ENCODE data around the gene CACNA2D1. TPM values are rescaled to one million over a fixed set of nuclear protein-coding genes. Genes with fewer than 3 reads are reported as not detected.

The CACNA2D1 gene
- total RNA-seq = 20.6 and 35.7 TPM in 2 replicates

DNA sequence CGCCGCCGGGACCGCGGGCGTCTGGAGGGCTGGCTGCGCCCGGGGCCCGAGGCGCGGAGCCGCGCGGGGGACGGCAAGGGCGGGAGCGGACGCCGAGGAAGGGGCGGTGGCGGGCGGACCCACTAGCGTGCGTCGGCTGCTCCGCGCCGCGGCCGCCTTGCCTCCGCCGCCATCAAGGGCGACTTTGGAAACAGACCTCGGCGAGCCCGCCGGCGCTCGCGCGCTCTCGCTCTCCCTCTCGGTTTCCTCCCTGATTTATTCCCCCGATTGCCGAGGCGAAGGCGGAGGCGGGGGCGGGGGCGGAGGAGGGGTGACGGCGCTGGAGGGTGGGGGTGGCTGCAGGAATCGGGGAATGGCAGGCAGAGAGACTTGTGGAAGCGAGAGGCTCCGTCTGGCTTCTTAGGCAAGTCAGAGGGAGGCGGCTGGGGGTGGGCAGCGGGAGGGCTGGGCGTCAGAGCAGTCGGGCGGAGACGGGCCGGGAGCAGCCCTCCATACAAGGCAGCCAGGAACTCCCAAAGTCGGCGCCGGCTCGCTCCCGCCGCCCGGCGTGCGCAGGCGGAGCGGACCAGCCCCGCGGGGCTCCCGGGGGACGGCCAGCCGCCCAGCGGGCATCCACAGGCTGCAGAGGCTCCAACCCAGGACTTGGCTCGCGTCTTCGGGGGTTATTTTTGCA lies at the start of gene CACNA2D1:
TSS of gene CACNA2D1 (minus strand) at position 231 of the 673 bp plus-strand sequence.
- peak; percentile 92 for DNase-seq

DNA sequence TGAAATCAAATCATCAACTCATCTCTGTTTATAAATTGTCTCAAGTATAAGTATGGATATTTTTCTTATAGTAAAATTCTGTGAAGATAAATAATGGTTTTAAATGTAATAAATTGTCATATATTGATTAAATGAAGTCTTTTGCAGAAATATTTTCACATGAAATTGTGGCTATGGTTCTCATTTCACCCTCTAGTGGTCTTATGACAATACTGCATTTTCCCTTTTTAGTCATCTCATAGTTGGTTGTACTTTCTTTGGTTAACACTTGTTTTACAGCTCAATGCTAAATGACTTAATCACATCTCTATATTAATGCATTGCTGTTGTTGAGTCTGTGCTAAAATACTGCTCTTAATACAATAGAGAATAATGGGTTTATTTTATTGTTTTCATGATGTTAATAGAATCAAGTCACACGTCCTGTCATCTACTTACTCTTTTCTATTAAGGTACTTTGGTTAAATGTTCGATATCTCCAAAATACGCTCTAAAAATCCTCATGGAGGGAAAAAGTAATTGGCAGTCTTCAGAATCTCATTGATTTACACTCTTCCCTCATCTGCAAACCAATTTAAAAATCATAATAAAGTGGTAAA lies 38.0 kb upstream of the CACNA2D1 start:
- DNase-seq = peak; percentile 61

DNA sequence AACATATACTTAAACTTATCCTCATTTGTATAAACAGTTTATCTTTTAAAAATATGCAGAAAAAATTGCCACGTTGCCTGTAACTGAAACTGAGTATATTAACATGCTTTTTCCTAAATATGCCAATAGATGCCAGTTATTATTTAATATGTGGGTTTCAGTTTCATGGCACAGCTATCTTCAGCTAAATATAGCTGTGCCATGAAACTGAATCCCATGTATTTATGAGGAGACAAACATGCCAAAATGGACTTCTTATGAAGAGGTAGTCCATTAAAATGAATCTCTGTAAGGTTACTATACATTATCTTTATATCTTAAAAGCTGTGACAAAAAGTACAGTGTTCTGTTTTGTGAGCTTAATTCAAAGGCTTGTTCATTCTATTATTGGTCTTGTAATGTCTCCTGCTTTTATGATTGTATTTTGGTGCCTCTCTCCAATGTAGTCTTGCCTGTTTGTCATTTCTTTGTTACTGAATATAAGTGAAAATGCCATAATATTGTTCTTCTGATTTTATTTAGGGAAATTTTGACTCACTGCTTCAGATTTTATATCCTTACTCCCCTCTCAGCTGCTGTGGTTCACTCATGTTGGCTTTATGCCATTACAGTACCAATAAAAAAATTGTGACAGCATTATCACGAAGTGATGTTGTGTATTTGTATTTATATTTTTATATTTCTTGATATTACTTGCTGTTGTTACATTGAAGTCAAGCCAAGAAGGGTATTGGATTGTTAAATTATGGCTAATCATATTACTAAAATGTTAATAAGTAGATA lies 34.3 kb upstream of the CACNA2D1 start:
- no peak for DNase-seq

DNA sequence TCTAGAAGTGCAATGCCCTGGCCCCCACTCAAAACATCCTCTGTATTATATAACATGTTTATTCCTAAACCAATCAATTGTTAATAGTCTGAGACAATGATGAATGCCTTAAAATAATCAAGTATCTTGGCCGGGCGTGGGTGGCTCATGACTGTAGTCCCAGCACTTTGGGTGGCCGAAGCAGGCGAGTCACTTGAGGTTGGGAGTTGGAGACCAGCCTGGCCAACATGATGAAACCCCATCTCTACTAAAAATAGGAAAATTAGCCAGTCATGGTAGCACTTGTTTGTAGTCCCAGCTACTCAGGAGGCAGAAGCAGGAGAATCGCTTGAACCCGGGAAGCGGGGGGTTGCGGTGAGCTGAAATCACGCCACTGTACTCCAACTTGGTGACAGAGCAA lies 29.4 kb upstream of the CACNA2D1 start:
- no peak for DNase-seq

DNA sequence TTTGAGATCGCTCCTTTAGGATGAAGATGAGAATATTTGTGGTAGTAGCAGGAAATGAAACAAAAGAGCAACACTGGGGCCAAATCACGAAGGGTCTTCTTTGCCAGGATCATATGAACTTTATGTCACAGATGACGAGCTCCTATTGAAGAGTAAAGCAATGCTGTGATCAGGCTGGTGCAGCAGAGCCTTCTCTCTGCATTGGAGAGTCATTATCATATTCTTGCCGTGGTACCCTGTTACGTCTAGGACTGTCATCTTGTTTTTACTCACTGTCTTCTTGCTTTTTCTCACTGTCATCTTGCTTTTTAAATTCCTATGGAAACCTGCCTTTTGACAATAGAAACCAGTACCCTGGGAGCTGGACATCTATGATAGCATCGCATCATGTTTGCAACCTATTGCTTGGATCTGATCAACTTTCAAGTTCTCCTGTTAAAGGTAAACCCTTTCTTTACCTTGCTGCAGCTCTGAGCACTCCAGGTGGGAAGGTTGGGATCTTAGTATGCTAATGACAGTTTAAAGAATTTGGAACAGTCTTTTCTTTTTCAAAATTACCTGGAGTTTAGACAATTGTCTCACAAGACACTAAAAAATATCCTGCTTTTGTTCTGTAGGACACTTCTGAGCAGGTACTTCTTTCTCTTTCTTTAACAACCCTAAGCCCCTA lies 27.9 kb upstream of the CACNA2D1 start:
- DNase-seq = no peak

DNA sequence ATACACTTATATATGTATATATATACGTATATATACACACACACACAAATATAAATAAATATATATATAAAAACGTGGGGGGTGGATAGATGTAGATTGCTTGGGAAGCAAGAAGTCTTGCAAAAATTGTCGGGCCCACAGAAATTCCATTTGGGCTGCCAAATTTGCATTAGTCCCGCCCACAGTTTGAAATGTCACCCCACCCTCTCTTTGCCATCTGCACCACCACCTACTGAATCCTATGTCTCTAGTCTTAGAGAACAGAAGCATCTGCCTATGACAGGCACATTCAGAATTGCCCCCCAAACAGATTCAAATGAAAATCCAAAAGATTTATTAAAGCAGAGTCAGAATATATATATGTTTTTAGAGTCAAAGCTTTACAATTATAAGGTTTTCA lies 25.6 kb upstream of the CACNA2D1 start:
- DNase-seq = no peak

DNA sequence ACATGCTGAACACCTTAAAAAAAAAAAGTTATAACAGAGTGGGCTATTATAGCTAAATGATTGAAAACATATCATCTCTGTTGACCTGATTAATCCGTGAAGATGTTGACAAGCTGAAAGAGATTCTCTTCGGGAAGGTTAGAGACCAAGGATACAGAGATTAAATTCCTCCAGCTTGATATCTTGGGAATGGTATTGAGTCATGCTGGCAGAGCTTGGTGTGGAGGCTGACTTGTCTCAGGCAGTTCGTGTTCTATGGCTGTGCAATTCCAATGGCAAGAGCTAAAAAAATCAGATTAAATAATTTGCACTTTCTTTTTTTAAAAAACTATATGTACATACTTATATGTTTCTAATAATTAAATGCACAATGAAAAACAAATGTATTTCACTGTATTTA lies 24.9 kb upstream of the CACNA2D1 start:
- no peak for DNase-seq

DNA sequence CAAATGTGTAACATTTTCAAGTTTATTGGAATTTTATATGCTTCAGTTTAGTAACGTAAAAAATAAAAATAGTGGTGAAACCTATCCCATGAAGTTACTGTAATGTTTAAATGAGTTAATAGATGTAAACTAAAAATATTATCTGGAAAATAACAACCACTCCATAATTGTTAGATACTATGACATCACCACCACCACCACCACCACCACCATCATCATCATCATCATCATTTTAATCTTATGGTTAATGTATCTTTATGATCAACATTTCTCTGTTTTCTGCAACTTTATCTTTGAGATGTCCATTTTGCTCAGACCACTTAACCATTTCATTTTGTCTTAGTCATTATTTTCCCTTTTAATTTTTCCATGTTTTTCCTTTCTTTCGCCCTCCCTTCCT lies 23.4 kb upstream of the CACNA2D1 start:
- DNase-seq = no peak

DNA sequence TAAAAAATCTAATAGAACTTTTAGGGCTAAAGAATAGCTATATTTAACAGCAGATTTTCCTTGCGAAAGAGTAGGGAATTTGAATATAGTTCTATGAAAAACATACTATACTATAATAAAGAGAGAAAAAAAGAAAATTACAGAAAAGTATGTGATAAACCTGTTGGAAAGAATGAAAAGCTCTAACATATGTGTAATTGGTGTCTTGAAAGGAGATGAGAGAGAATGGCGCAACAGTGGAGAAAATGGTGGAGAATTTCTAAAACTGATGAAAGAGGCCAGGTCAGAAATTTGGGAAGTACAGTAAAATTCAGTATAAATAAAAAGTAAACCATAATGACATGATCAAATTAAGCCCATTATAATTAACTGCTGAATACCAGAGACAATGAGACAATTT lies 20.8 kb upstream of the CACNA2D1 start:
- DNase-seq = no peak

DNA sequence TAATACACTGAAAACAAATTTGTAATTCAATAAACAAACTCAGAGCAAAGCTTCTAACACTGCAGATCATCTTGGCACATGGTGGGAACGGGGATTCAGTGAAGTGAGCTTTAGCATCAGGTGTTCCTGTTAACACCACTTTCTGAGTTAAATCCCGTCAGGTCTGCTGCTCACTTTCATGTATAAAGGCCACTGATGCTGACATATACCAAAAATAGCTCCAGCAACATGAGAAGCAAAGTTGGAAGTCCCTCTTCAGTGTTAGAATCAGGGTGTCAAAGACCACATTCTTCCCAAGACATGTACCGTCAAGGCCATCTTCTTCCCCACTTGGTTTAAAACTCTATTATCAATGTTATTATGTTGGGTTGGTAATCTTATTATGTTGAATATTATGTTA lies 11.7 kb upstream of the CACNA2D1 start:
- no peak for DNase-seq

DNA sequence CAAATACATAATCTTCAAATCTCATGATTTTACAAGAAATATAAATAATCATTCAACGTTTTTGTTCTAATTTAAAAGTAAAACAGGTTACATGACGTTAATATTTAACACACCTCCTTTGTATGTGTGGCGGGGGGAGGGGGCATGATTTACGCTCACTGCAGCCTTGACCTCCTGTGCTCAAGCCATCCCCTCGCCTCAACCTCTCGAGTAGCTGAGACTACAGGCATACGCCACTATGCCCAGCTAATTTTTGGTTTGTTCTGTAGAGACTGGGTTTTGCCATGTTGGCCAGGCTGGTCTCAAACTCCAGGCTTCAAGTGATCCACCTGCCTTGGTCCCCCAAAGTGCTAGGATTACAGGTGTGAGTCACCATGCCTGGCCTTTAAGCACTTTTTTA lies 7.2 kb upstream of the CACNA2D1 start:
- no peak for DNase-seq

DNA sequence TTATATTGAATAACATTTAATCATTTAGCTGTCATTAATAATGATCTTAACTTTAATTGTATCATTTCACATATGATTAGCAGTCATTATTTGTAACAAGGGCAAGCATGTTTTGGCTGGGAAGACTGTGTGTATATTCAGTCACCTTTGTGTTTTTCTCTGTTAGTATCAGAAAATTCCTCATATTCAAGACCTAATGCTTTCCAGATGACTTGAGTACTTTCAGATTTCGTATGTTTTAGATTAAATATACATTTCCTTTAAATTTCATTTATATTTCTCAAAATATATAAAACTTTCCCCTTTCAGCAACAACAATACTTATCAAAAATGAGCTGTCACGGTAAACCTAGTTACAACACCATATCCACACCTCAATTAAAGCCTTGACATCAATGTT lies 6.3 kb upstream of the CACNA2D1 start:
- DNase-seq = no peak

DNA sequence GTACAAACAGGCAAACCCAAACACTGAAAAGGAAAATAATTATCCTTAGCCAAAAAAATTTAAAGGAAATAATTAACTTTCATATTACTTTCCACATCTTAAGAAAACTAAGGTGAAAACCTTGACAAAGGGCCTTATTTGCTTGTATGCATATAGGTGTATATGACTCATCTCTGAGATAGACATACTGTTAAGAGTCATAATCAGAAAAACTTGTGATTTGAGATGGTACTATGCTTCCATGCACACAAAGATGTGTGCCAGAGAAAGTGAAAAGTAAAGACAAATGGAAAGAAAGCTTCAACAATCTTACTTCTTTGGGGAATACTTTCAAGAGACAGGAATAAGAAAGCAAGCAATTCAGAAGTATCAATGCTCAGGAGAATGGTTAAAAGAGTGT lies 3.3 kb upstream of the CACNA2D1 start:
- DNase-seq = no peak

DNA sequence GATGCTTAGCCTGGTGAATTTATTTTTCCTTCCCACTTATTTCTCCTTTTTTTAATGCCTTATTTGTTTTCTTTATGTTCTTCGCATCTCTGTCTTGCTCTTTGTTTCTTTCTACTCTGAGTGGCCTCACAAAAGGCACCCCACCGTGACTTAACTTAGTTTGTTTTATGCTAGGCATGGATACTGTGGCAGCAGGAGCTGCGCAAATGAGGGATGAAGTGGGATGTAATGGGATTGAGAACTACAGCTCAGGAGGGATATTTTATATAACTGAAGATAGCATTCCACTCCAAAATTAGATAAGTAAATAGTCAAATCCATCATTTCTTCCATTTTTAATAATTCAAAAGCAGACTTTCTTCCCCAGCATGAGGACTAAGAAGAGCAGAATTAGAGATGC lies 1.7 kb upstream of the CACNA2D1 start:
- DNase-seq = no peak

DNA sequence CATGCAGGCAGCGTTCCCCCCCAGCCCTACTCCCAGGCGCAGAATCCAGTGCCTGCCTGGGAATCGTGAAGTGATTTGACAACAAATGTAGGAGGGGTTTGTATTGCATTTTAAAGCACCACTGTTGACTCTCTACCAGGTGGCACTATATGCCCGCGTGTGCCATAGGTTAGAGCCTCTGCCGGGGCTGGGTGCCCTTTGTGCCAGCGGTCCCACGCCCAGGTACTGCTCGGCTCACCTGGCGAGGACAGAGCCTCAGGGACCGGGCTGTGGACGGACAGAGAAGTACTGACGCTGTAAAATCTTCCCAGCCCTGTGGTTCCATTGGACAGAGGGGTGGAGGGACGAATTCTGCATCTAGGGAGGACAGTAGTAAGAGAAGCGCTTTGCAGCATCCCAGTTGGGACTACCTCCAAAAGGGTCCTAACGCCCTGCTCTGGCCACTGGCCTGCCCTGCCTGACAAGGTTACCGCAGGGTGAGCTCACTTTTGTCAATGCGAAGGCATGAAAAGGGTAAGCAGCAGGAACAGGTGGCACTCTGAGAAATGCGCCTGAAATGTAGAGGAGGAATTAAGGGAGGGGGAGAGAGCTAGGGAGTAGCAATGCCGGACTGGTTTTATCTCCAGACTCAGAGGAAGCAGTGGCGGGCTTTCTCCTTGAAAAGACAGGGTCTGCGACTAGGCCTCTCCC lies 788 bp upstream of the CACNA2D1 start:
- no peak for DNase-seq

DNA sequence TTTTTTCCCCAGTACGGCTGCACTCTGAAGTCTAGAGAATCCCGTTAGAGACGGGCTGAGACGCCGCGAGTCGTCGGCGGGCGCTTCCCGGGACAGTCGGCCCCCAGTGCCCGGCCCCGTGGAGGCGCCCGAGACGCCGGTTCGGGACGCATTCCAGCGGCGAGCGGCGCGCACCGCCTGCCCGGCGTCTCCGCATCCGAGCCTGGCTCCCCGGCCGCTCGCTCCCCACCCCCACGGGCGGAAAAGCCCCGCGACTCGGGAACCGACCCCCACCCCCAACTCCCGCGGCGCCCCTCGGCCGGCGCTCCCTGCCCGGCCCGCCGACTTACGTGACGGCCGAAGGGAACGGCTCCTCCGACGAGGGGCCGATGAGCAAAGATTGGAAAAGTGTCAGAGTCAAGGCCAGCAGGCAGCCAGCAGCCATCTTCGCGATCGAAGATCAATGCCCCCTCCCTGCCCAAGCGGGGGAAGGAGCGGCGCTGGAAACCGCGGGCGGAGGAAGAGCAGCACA lies 486 bp downstream of the CACNA2D1 start:
- peak; percentile 53 for DNase-seq

DNA sequence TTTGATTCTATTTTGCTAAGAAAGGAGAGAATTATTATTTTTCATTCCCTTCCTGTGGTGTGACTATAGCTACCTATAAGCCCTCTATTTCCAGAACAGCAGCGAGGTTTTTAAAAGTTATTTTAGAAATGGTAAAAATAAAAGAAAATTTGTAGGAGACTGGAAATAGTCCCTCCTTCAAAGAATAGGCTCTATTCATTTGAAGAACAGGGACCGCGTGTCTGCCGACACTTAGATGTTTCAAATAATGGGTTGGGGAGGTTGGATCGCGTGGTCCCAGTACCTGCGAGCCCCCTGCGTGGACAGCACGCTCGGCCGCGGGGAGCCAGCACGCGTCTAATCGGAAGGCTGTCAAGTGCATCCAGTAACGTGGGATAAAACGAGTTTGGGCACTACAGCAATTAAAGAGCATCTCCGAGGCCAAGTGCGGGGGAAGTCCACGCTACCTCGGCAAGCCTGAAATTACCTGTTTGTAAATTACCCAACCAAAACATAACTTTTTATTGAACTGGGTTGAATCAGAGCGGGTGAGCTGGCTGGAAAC lies 1.0 kb downstream of the CACNA2D1 start:
- DNase-seq = no peak

DNA sequence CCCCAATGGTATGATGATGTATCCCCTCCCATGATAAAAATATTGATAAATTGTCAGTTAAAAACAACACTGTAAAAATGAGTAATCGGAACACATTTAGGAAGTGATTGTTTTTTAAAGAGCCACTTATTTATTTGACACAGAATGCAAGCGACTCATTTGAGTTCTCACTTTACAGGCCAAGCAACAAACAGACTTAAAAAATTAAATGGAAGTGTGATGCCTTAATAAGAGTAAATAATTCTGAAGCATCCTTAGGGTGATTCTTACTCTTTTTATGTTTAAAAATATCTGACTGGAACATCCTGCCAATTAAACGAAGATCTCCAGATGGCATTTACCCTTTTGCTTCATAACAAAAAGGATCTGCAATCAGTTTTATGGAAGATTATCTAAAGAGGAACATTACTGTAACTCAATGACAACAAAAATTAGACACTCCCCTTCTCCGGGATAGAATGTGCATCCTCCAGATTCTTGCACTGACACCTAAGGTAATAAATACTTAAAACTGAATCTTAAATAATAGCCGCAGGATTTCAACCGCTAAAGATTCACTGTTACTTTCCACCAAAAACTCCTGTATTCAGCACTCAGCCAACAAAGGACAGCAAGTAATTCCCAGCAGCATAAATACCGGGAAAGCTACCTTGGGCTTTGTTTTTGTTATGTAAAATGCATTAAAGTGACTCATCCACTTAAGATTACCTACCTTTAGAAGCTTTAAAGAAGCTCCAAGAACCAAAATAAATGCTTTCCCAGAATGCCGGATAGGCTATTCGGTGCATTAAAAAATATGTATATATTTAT lies 1.7 kb downstream of the CACNA2D1 start:
- DNase-seq = peak; percentile 45

DNA sequence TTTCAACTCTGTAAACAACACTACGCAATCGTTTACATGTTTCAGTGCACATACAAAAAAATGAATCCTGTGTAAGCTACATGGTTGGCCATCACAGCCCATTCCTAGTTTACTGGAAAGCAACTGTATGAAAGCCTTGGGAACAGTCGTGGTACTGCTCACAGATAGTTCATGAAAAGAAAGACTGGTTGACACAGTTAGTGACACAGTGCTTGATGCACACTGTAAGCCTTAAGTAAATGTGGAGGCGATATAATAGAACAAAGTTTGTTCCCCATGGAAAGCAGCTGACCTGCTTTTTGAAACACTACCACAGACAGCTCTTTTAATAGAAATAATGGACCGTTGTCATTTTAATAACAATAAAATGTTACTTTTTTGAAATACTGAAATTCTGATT lies 5.1 kb downstream of the CACNA2D1 start:
- no peak for DNase-seq

DNA sequence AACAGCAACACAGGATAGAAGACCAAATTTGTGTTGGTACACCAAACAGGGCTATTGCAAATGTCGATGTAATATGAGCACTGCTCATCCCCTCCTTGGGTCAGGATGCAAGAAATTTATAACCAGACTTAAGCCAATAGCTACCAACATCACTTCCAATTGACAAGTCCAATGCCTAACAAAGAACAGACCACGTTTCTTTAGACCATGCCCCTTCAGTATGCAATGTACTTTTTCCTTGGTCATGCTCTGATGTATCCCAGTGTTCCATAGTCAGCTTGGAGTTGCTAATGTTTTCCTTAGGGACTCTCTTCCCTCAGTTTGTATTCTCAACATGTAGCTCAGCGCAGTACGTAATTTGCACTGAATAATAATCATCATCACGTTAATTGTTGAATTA lies 7.8 kb downstream of the CACNA2D1 start:
- no peak for DNase-seq

DNA sequence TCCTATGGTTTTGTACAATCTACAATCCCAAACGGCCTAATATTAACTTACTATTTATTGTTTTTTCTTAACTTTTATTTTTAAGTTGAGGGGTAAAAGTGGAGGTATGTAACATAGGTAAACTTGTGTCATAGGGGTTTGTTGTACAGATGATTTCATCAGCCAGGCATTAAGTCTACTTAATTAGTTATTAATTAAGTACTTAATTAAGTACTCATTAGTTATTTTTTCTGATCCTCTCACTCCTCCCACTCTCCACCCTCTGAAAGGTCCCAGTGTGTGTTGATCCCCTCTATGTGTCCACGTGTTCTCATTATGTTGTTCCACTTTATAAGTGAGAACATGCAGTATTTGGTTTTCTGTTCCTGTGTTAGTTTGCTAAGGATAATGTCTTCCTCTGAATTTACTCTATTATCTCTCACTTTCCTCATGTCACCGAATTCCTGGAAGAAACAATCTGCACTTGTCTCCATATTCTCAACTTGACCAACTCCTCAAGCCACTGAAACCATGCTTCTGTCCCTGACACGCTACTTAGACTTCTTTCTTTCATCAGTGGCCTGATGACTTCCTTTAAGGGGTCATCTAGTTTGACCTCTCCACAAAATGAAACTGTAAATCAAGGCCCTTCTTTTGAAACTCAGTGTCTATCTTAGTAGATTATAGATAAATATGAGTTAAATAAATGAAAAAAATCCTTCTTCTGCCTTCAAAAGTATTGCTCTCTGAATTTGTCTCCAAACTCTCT lies 9.1 kb downstream of the CACNA2D1 start:
- DNase-seq = no peak
